ENCODE results near the gene PTPN9. TPM values are rescaled to one million over a fixed set of nuclear protein-coding genes. Genes with fewer than 3 reads are reported as not detected.

Gene PTPN9
- total RNA-seq, 1 experiment from 2014 or later = 42.2 TPM

DNA sequence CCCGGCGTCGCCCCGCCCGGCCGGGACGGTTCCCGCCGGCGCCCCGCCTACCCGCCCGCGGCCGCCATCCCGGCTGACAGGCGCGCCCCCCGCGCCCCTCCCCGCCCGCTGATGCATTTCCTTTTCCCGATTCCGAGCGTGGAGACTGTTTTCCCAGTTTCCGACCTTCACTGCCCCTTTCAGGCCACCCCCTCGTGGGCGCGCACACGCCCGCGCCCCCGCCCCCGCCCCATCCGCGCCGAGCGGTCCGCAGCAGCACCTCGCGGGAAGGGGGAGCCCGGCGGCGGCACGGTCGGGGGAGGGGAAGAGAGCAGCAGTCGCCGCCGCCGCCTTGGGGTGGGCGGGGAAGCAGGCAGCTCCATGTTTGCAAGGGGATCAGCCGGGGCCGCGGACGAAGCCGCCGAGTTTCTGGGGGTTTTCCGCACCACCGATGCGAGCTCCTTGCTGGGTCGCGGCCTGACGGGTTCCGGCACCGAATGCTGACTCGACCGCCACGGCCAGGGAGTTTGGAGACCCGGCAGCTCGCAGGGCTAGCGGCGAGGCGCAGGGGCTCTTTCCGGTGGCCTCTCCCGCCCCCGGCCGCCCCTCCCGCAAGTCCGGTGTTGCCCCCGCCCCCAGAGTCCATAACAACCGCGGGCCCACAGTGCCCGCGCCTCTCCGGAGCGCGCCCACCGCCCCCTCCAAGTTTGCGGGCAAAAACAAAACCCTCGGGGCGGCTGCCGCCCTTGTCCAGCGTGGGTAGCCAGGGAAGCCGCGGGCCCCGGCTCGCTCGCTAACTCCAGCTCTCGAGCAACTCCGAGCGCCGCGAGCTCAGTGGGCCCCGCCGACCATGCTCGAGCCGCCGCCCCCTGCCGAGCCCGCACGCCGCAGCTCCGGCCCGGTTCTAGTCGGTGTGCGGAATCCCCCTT lies 124.4 kb downstream of the PTPN9 start:
- DNase-seq = peak; percentile 65
- no peak overlapping the region for H4K5ac ChIP-seq (ENCODE audit: insufficient read length, low read depth, low read length)
- no peak overlapping the region for H2BK12ac ChIP-seq (ENCODE audit: insufficient read length, low read depth, low read length)
- no peak overlapping the region for H2BK20ac ChIP-seq (ENCODE audit: low read depth, low read length, poor library complexity, severe bottlenecking)
- no peak overlapping the region for H3T11ph ChIP-seq (ENCODE audit: low read length)
- H3K23ac ChIP-seq (ENCODE audit: insufficient read length, low read depth, low read length) = no peak overlapping the region
- no peaks in the 10 kb centered on the region for H4K20me1 ChIP-seq (ENCODE audit: control insufficient read depth, insufficient read depth, insufficient read length)
- H3K27ac Mint-ChIP-seq = peak overlapping the region; percentile 39 to 87 (median 70); a peak in 5 of 7 replicates
- H3K79me1 ChIP-seq (ENCODE audit: insufficient read depth, low read depth, low read length, poor library complexity, severe bottlenecking) = no peaks in the 10 kb centered on the region
- H3K36me3 Mint-ChIP-seq (ENCODE audit: insufficient read depth in 1 of 3, low read depth in 3 of 3) = no peaks in the 10 kb centered on the region
- no peak overlapping the region for H3K56ac ChIP-seq (ENCODE audit: insufficient read length, low read depth, low read length)
- H2AFZ ChIP-seq (ENCODE audit: low read length) = no peak overlapping the region
- H3K4ac ChIP-seq (ENCODE audit: low read depth, low read length) = no peak overlapping the region
- H3K9ac ChIP-seq (ENCODE audit: extremely low read depth, insufficient read length, low read length) = peak overlapping the region; percentile 72
- H2AK5ac ChIP-seq (ENCODE audit: insufficient read length, low read length) = no peak overlapping the region
- no peak overlapping the region for H3K27ac ChIP-seq (ENCODE audit: insufficient read length, low read depth, low read length)
- no peaks in the 10 kb centered on the region for H3K4me1 ChIP-seq (ENCODE audit: insufficient read depth, low read length)
- no peak overlapping the region for H2BK15ac ChIP-seq (ENCODE audit: low read depth, low read length)
- H3K9me3 Mint-ChIP-seq = no peaks in the 10 kb centered on the region; a peak in 1 of 5 replicates
- TF ChIP-seq, protein P1, sequence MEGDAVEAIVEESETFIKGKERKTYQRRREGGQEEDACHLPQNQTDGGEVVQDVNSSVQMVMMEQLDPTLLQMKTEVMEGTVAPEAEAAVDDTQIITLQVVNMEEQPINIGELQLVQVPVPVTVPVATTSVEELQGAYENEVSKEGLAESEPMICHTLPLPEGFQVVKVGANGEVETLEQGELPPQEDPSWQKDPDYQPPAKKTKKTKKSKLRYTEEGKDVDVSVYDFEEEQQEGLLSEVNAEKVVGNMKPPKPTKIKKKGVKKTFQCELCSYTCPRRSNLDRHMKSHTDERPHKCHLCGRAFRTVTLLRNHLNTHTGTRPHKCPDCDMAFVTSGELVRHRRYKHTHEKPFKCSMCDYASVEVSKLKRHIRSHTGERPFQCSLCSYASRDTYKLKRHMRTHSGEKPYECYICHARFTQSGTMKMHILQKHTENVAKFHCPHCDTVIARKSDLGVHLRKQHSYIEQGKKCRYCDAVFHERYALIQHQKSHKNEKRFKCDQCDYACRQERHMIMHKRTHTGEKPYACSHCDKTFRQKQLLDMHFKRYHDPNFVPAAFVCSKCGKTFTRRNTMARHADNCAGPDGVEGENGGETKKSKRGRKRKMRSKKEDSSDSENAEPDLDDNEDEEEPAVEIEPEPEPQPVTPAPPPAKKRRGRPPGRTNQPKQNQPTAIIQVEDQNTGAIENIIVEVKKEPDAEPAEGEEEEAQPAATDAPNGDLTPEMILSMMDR (conservative IDR thresholded peaks at IDR 0.05) = no peak
- peaks cover 4% of the 10 kb centered on the region for H3K27me3 Mint-ChIP-seq (ENCODE audit: low read depth)
- H4K8ac ChIP-seq (replicated peaks; ENCODE audit: insufficient read length, low read depth, low read length) = no peak overlapping the region
- H3K18ac ChIP-seq (ENCODE audit: insufficient read length, low read depth, low read length) = no peak overlapping the region
- no peak overlapping the region for H2BK120ac ChIP-seq (ENCODE audit: low read depth, low read length, poor library complexity, severe bottlenecking)
- peak overlapping the region; percentile 79 for H3K4me2 ChIP-seq (ENCODE audit: insufficient read depth, insufficient read length, low read length)
- H3K9me3 ChIP-seq (ENCODE audit: control insufficient read depth, low read depth, low read length) = no peaks in the 10 kb centered on the region
- H3K27me3 ChIP-seq (ENCODE audit: insufficient read depth, low read length) = no peaks in the 10 kb centered on the region
- peaks cover 21 to 28% of the 10 kb centered on the region in 2 experiments for H3K4me1 Mint-ChIP-seq
- no peak overlapping the region for H2BK5ac ChIP-seq (ENCODE audit: insufficient read length, low read length)
- peaks cover 22% of the 10 kb centered on the region for H3K23me2 ChIP-seq (ENCODE audit: insufficient read length, low read depth, low read length, poor library complexity, severe bottlenecking)
- WGBS (ENCODE audit: extremely low coverage, insufficient read length, low lambda C conversion rate) = no CpG with 5 or more reads among the region's 116 CpGs
- H4K91ac ChIP-seq (ENCODE audit: insufficient read length, low read depth, low read length) = no peak overlapping the region
- peaks cover 3% of the 10 kb centered on the region; the same call in 1 of the 2 replicates for H3K79me2 ChIP-seq (ENCODE audit: insufficient read depth, low read length)
- H3K4me3 Mint-ChIP-seq = peak overlapping the region; percentile 78 to 89
- H3K14ac ChIP-seq (ENCODE audit: insufficient read depth, low read length) = no peak overlapping the region; the same call in 1 of the 2 replicates

Measured in H9 (cell line).